ENCODE measurements around the gene TIAM1.

Gene TIAM1

DNA sequence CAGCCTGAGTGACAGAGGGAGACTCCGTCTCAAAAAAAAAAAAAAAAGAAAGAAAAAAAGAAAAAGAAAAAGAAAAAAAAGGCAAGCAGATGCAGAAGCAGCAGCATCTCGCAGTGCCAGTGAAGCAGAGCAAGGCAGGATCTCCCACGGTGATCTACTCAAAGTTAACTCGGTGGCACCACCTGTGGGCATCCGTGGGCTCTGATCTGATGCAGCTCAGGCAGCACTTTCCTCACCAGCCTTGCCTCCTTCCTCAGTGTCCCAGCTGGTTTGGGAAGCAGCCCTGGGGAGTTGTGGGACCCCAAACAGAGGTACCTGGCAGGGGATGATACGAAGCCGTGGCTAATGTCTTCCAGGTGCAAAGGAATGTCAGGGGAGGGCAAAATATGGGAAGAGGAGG, 201.5 kb downstream of the TIAM1 start:
- Histone ChIP-seq H3K36me3 (ENCODE audit: insufficient read depth, low read length) (peaks cover 7% of the 10 kb centered on the region), H2AFZ (ENCODE audit: low read depth, low read length) (no peak overlapping the region), H3K4me2 (ENCODE audit: insufficient read depth, low read length) (no peak overlapping the region), H3K79me2 (ENCODE audit: insufficient read depth, low read length) (no peaks in the 10 kb centered on the region), H3K4me1 (ENCODE audit: insufficient read depth, low read length) (peaks cover 4% of the 10 kb centered on the region), H4K20me1 (ENCODE audit: insufficient read depth, low read length) (peaks cover 8% of the 10 kb centered on the region; the same call in 1 of the 2 replicates), H3K9me3 (ENCODE audit: insufficient read depth, low read length, severe bottlenecking) (no peaks in the 10 kb centered on the region), H3K9ac (ENCODE audit: low read depth, low read length) (no peak overlapping the region), H3K27me3 (ENCODE audit: insufficient read depth, low read length, poor library complexity) (no peaks in the 10 kb centered on the region), H3K4me3 (ENCODE audit: low read depth in 1 of 2, low read length in 2 of 2) (no peak overlapping the region), H3K27ac (ENCODE audit: low read length) (no peak overlapping the region)
- TF ChIP-seq EZH2 (IDR thresholded peaks at IDR 0.05; ENCODE audit: borderline replicate concordance, low read depth, low read length, severe bottlenecking) = no peak
- peak; percentile 62 for TF ChIP-seq CTCF (IDR thresholded peaks at IDR 0.05; ENCODE audit: borderline replicate concordance, extremely low read depth, low read length, poor library complexity, severe bottlenecking)
- DNase-seq (peak; percentile 28), ATAC-seq (ENCODE audit: insufficient read depth, low read depth) (peak; percentile 74)

DNA sequence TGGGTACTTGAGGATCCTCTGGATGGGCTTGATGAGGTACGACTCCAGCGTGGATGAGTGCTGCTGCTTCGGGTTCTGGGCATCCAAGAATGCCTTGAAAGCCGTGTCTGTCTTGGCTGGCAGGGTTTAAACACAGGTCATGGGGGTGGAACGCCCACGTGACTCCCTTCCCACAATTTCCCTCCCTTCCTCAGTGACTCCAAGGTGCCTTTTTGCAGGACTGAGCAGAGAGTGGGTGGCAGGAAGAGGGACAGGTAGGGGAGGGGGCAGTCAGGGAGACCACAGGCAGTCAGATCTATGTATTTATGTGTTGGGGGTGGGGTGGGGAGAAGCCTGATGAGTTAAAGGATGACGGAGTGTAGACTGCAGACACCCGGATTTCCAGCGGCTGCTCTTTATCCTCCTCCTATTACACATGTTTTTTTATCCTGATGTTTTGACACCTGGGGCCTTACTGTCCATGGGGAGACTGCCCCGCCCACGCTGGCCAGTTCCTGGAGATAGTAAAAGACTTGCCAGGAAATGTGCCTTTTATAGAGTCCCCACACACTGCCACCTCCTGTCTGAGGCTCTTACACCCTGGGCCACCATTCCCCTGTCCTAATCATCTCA, 202.6 kb downstream of the TIAM1 start:
- H3K79me2 ChIP-seq (ENCODE audit: insufficient read depth, low read length) = no peaks in the 10 kb centered on the region
- H3K36me3 ChIP-seq (ENCODE audit: insufficient read depth, low read length) = peaks cover 8% of the 10 kb centered on the region
- no peak overlapping the region for H3K9ac ChIP-seq (ENCODE audit: low read depth, low read length)
- TF ChIP-seq CTCF (IDR thresholded peaks at IDR 0.05; ENCODE audit: borderline replicate concordance, extremely low read depth, low read length, poor library complexity, severe bottlenecking) = no peak
- no peak for TF ChIP-seq EZH2 (IDR thresholded peaks at IDR 0.05; ENCODE audit: borderline replicate concordance, low read depth, low read length, severe bottlenecking)
- no peaks in the 10 kb centered on the region for H3K9me3 ChIP-seq (ENCODE audit: insufficient read depth, low read length, severe bottlenecking)
- H3K4me2 ChIP-seq (ENCODE audit: insufficient read depth, low read length) = no peak overlapping the region
- DNase-seq = no peak
- H3K4me1 ChIP-seq (ENCODE audit: insufficient read depth, low read length) = no peaks in the 10 kb centered on the region
- H3K27me3 ChIP-seq (ENCODE audit: insufficient read depth, low read length, poor library complexity) = no peaks in the 10 kb centered on the region
- no peak overlapping the region for H3K27ac ChIP-seq (ENCODE audit: low read length)
- H3K4me3 ChIP-seq (ENCODE audit: low read depth in 1 of 2, low read length in 2 of 2) = no peak overlapping the region
- no peak overlapping the region for H2AFZ ChIP-seq (ENCODE audit: low read depth, low read length)
- no peak for ATAC-seq (ENCODE audit: insufficient read depth, low read depth)
- H4K20me1 ChIP-seq (ENCODE audit: insufficient read depth, low read length) = peaks cover 8% of the 10 kb centered on the region; the same call in 1 of the 2 replicates

DNA sequence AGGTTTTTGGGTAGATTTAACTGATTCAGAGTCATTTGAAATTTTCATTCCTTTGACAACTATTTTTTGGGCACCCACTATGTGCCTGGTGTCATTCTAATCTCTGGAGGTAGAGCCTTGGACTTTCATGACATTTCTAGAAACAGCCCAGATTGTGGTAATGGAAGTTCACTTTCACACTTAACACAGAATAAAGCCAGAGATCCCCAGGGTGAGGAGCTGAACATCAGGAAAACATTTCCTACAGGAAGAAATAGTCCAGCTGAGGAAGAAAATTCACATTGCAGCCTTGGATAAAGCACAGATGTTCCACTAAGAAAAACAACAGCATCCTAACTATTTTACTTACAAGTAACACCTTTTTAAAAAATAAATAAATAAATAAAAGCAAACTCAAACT, 203.4 kb downstream of the TIAM1 start:
- no peaks in the 10 kb centered on the region for H3K79me2 ChIP-seq (ENCODE audit: insufficient read depth, low read length)
- no peak overlapping the region for H3K9ac ChIP-seq (ENCODE audit: low read depth, low read length)
- no peak for TF ChIP-seq EZH2 (IDR thresholded peaks at IDR 0.05; ENCODE audit: borderline replicate concordance, low read depth, low read length, severe bottlenecking)
- TF ChIP-seq CTCF (IDR thresholded peaks at IDR 0.05; ENCODE audit: borderline replicate concordance, extremely low read depth, low read length, poor library complexity, severe bottlenecking) = no peak
- no peaks in the 10 kb centered on the region for H3K4me1 ChIP-seq (ENCODE audit: insufficient read depth, low read length)
- H3K36me3 ChIP-seq (ENCODE audit: insufficient read depth, low read length) = peaks cover 8% of the 10 kb centered on the region
- no peak overlapping the region for H3K4me2 ChIP-seq (ENCODE audit: insufficient read depth, low read length)
- no peaks in the 10 kb centered on the region for H3K27me3 ChIP-seq (ENCODE audit: insufficient read depth, low read length, poor library complexity)
- H3K9me3 ChIP-seq (ENCODE audit: insufficient read depth, low read length, severe bottlenecking) = no peaks in the 10 kb centered on the region
- H3K4me3 ChIP-seq (ENCODE audit: low read depth in 1 of 2, low read length in 2 of 2) = no peak overlapping the region
- H2AFZ ChIP-seq (ENCODE audit: low read depth, low read length) = no peak overlapping the region
- peaks cover 8% of the 10 kb centered on the region; the same call in 1 of the 2 replicates for H4K20me1 ChIP-seq (ENCODE audit: insufficient read depth, low read length)
- H3K27ac ChIP-seq (ENCODE audit: low read length) = no peak overlapping the region
- ATAC-seq (ENCODE audit: insufficient read depth, low read depth) = no peak
- no peak for DNase-seq

All from DND-41 (cell line).